Upper lobe of right lung (tissue), 1 donor: ENCODE measurements around the gene RASD2. TPM values are rescaled to one million over a fixed set of nuclear protein-coding genes. Genes with fewer than 3 reads are reported as not detected.
"Not testable (repeated sequence)": the region's sequence is repeated elsewhere in the genome, so short reads cannot be mapped to it uniquely, and the experiment has no call there.

Experiments
- ATAC-seq: fragments of 200-7000 bp; cut with Tn5 transposase; one replicate; pipeline ENCODE4 v1.9.1; 2020; ENCODE audit warnings: mild to moderate bottlenecking, moderate library complexity
- DNase-seq: peaks from one replicate; pipeline ENCODE4 v3.0.0-alpha.2; 2020
- H3K27ac ChIP-seq: fragments of 200-600 bp; one replicate; pipeline ENCODE4 v1.8.0; 2022
- H3K27me3 ChIP-seq: fragments of 200-600 bp; one replicate; pipeline ENCODE4 v1.8.0; 2022; ENCODE audit warnings: mild to moderate bottlenecking
- H3K36me3 ChIP-seq: fragments of 200-600 bp; one replicate; pipeline ENCODE4 v1.8.0; 2022
- H3K4me1 ChIP-seq: fragments of 200-600 bp; one replicate; pipeline ENCODE4 v1.8.0; 2022
- H3K4me3 ChIP-seq: fragments of 200-600 bp; one replicate; pipeline ENCODE4 v1.8.0; 2022; ENCODE audit warnings: mild to moderate bottlenecking
- H3K9me3 ChIP-seq: fragments of 200-600 bp; one replicate; pipeline ENCODE4 v1.8.0; 2022
- CTCF ChIP-seq: fragments of 200-600 bp; IDR thresholded peaks from one replicate; pipeline ENCODE4 v1.8.0; 2022; ENCODE audit warnings: antibody characterized with exemption
- intact Hi-C: fragments of 100-400 bp; cut with DNase I; formaldehyde crosslinking; loops from one replicate; pipeline ENCODE4 v1.11.0; 2022
- total RNA-seq: library from RNA; stranded (reverse); fragmentation: NEBNext Ultra II Directional; extraction: Animal tissue kit (Norgen Biotek cat#: 25700); gene quantifications from one replicate; pipeline ENCODE4 v1.2.1, GENCODE V29; 2021
- donor health status: DM: no; HTN: yes; CAD: no; lungs with severe emphysema.

The RASD2 gene
- total RNA-seq, 1 donor from 2014 or later = 4.1 TPM

- DNase-seq = no peak
- no peaks in the 10 kb centered on the region for H3K9me3 ChIP-seq
- no peaks in the 10 kb centered on the region for H3K27me3 ChIP-seq
- TF ChIP-seq CTCF = no peak
- H3K27ac ChIP-seq = no peak overlapping the region
- H3K36me3 ChIP-seq = no peaks in the 10 kb centered on the region
- no peak overlapping the region for H3K4me3 ChIP-seq
- H3K4me1 ChIP-seq = no peaks in the 10 kb centered on the region
- ATAC-seq = no peak
- intact Hi-C loops = no loop called here
These were observed 30.7 kb upstream of the RASD2 start for GRCh38 chr22:35509960-35510359.

DNA sequence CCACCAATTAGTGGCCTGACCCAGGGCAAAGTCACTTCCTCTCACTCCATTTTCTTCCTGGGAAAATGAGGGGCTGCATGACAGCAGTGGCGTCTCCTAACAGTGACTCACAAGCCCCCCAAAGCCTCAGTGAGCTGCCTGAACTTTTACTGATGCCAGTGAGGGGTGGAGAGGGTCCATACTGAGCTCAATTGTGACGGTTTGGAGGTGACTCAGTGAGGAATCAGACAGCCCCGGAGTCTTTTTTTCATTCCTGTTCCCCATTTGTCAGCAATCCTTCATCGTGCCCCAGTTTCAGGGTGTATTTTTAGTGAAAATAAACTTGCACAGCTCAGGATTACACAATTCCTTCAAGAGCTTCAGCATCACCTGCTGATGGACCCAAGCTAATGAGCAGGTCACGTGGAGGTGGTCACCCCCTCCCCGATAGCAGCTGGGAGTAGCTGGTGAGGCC is 30.1 kb upstream of the RASD2 start:
- TF ChIP-seq CTCF = no peak
- ATAC-seq = no peak
- Histone ChIP-seq H3K4me3 (no peak overlapping the region), H3K9me3 (no peaks in the 10 kb centered on the region), H3K4me1 (no peaks in the 10 kb centered on the region), H3K27me3 (no peaks in the 10 kb centered on the region), H3K36me3 (no peaks in the 10 kb centered on the region), H3K27ac (no peak overlapping the region)
- no peak for DNase-seq
- intact Hi-C loops = no loop called here

GRCh38 chr22:35510951-35511350 is 29.7 kb upstream of the RASD2 start:
- intact Hi-C loops = no loop called here
- DNase-seq (no peak), ATAC-seq (no peak)
- no peaks in the 10 kb centered on the region for H3K27me3 ChIP-seq
- no peaks in the 10 kb centered on the region for H3K9me3 ChIP-seq
- no peaks in the 10 kb centered on the region for H3K36me3 ChIP-seq
- H3K4me3 ChIP-seq = no peak overlapping the region
- no peak overlapping the region for H3K27ac ChIP-seq
- TF ChIP-seq CTCF = no peak
- H3K4me1 ChIP-seq = no peaks in the 10 kb centered on the region

- intact Hi-C loops = no loop called here
- no peaks in the 10 kb centered on the region for H3K36me3 ChIP-seq
- no peaks in the 10 kb centered on the region for H3K4me1 ChIP-seq
- H3K4me3 ChIP-seq = no peak overlapping the region
- ATAC-seq (no peak), DNase-seq (no peak)
- no peak for TF ChIP-seq CTCF
- peaks cover 7% of the 10 kb centered on the region for H3K27me3 ChIP-seq
- no peak overlapping the region for H3K27ac ChIP-seq
- H3K9me3 ChIP-seq = no peaks in the 10 kb centered on the region
These were observed 26.3 kb upstream of the RASD2 start for GRCh38 chr22:35514366-35514765.

DNA sequence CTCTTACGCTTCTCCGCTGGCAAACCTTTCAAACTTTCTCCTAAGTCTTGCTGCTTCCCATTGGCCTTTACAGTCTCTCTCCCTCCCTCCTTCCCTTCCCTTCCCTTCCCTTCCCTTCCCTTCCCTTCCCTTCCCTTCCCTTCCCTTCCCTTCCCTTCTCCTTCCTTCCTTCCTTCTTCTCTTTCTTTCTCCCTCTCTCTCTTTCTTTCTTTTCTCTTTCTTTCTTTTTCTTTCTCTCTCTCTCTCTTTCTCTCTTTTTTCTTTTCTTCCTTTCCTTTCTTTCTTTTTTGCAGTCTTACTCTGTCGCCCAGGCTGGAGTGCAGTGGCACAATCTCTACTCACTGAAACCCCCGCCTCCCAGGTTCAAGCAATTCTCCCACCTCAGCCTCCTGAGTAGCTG is 24.7 kb upstream of the RASD2 start:
- DNase-seq, H3K4me3 ChIP-seq, H3K4me1 ChIP-seq, H3K36me3 ChIP-seq, ATAC-seq, H3K9me3 ChIP-seq, H3K27ac ChIP-seq, intact Hi-C loops: not testable (repeated sequence)
- H3K27me3 ChIP-seq = peaks cover 14% of the 10 kb centered on the region

GRCh38 chr22:35516723-35517122 is 23.9 kb upstream of the RASD2 start:
- no peak for DNase-seq
- TF ChIP-seq CTCF = no peak
- H3K9me3 ChIP-seq = no peaks in the 10 kb centered on the region
- ATAC-seq = no peak
- intact Hi-C loops = no loop called here
- H3K27me3 ChIP-seq = peaks cover 14% of the 10 kb centered on the region
- H3K4me1 ChIP-seq = no peaks in the 10 kb centered on the region
- H3K27ac ChIP-seq = no peak overlapping the region
- H3K4me3 ChIP-seq = no peak overlapping the region
- H3K36me3 ChIP-seq = no peaks in the 10 kb centered on the region
